Activated CD4-positive, CD25-positive, alpha-beta regulatory T cell treated with anti-CD3 and anti-CD28 coated beads, Interleukin-2, amount 50 U/mL, for 16 hours (primary cell): Measurements from ENCODE around the gene RNASE13.

Source experiments
- DNase-seq: peaks from one replicate; pipeline ENCODE4 v3.0.0-alpha.2; 2020; ENCODE audit warnings: low read depth, low spot score

Gene RNASE13, protein sequence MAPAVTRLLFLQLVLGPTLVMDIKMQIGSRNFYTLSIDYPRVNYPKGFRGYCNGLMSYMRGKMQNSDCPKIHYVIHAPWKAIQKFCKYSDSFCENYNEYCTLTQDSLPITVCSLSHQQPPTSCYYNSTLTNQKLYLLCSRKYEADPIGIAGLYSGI

DNA sequence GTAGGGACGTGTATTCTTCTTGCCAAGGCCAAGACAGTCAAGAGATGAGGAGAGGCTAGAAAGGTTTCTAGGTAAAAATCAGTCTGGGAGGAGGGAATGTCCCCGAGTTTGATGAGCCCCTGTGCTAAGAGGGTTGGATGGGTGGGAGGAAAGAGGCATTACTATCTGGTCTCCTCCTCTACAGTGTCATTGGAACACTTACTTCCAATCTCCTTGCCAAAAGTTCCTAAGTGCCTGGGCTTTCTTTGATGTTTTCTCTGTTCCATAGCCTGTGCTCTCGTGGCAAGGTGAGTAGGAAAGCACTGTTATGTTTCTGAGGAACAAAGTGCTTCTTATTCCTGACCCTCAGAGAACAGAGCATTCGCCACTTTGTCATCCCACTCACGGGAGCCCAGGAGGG is at the start of gene RNASE13:
RNASE13 (minus strand) TSS at position 101 of the 400 bp plus-strand sequence. CDS start 519 bp downstream, outside the sequence.
- DNase-seq, result no peak

GRCh38 chr14:21084396-21084795 is 49.8 kb upstream of the RNASE13 start:
- DNase-seq, result no peak

GRCh38 chr14:21083565-21084325 is 49.1 kb upstream of the RNASE13 start:
- no peak for DNase-seq

GRCh38 chr14:21081521-21082142 is 47.0 kb upstream of the RNASE13 start:
- no peak for DNase-seq

- no peak for DNase-seq
Observed at GRCh38 chr14:21078726-21079125, 44.1 kb upstream of the RNASE13 start.

GRCh38 chr14:21078287-21078686 is 43.7 kb upstream of the RNASE13 start:
- no peak for DNase-seq

DNA sequence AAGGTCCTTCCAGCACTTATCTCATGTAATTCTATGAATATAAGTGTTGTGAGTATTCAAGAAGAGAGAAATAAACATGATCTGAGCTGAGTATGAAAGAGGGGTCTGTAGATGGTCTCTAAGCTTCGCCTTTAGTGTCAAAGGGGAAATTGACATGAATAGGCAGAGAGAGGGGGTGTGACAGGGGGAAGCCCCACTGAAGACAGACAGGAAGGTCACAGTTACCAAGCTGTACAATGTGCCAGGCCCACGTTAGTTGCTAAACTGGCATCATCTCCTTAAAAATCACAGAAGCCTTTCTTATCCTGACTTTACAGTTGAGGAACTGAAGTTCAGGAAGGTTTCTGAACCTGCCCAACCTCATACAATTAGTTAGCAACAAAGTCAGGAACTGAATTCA is 43.1 kb upstream of the RNASE13 start:
- no peak for DNase-seq

DNA sequence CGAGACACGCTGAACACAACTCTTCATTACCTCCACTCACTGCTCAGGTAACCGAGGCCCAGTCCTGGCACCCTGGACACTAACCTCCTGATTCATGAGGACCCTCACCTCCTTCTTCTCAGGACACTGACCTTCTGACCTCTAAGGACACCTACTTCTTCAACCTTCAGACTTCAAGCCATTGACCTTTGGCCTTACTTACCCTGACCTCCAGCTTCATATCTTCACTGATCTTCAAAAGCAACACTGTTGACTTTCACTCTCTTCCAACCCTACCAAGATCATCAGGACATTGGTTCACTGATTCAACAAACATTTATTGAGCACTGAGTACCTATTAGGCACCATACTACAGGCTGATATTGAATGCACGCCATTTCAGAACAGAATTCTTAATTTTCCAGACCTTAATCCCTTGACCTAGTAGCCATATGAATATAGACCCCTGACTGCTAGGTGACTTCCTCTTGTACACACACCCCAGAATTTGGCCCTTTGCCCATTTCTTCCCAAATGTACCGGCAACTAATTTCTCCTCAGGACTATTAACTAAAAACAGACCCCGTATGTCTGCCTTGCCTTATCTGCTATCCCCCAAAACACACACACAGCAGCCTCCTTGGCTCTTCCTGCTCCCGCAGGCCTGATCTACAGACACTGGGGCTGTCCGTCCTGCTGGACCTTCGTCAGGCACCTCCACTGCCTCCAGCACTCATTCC is 41.3 kb upstream of the RNASE13 start:
- DNase-seq, result no peak

DNA sequence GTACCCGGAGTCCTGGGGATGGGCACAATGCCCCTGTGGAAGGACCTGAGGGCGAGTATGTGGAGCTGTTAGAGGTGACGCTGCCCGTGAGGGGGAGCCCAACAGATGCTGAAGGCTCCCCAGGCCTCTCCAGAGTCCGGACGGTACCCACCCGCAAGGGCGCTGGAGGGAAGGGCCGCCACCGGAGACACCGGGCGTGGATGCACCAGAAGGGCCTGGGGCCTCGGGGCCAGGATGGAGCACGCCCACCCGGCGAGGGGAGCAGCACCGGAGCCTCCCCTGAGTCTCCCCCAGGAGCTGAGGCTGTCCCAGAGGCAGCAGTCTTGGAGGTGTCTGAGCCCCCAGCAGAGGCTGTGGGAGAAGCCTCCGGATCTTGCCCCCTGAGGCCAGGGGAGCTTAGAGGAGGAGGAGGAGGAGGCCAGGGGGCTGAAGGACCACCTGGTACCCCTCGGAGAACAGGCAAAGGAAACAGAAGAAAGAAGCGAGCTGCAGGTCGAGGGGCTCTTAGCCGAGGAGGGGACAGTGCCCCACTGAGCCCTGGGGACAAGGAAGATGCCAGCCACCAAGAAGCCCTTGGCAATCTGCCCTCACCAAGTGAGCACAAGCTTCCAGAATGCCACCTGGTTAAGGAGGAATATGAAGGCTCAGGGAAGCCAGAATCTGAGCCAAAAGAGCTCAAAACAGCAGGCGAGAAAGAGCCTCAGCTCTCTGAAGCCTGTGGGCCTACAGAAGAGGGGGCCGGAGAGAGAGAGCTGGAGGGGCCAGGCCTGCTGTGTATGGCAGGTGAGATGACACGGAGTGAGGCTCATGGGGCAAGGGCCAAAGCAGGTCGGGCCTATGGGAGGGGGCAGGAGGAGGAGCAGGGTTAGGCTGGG is 40.0 kb upstream of the RNASE13 start:
- no peak for DNase-seq

- DNase-seq, result no peak
Observed at GRCh38 chr14:21073921-21074320, 39.3 kb upstream of the RNASE13 start.

DNA sequence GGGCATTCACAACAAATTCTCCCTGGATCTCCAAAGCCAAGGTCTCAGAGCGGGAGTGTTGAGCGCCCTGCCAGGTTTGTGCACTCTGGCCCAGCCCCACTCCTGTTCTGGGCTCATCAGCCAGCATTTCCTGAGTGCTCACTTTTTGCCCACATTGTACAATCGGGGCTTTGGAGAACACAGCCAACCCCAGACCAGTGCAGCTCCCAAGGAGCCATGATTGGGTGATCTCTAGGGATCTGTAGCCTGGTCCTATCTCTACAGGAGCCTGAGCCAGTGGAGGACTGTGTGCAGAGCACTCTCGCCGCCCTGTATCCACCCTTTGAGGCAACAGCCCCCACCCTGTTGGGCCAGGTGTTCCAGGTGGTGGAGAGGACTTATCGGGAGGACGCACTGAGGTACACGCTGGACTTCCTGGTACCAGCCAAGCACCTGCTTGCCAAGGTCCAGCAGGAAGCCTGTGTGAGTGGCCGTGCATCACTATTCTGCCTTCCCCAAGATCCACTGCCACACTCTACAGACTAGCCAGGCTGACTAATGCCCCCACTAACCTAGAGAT is 38.3 kb upstream of the RNASE13 start:
- DNase-seq, result no peak

DNA sequence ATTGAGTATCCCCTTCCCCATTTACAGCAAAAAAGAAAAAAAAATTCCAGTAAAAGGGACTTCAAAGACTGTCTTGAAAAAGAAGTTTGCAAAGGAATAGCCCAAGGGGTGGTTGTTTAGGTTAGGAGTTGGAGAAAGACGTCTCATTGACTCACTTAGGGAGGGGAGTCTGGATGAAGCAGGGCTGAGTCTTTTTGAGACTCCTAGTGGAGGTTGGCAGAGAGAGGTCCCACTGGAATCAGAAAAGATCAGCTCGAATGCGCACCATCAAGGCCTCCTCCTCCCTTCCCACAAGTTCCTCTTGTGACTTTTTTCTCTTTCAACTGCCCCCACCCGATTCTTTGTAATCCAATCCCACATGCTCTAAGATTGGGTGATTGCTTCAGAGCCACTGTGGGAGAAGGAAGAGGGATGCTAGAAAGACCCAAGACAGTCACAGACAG is 37.4 kb upstream of the RNASE13 start:
- DNase-seq, result no peak

- no peak for DNase-seq
Observed at GRCh38 chr14:21071225-21072030, 36.8 kb upstream of the RNASE13 start.

DNA sequence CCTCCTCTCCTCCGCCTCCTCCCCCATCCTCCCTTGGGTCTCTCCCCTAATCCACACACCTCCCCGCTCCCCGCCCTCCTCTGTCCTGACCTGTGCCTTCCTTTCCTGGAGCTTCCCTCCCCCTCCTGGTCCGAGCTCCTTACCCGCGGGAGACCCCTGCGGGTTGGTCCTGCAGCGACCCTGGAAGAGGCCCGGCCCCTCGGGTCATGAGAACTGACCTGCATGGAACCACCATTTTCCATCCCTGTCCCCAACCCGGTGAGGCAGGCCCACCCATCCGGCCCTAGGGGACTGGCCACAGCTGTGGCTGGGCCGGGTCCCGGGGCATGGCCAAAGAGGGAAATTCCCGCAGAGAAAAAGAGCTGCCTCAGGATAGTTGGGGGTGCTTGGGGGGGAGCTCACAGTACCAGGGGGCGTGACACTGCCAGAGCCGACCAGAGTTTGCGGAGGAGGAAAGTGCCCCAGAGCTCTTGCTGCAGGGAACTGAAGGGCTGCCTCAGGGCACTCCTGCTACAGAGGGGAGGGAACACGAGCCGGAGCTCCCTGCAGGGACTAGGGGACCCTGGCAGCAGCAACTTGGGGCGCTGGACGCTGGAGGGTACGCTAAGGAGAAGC is 36.1 kb upstream of the RNASE13 start:
- no peak for DNase-seq

- DNase-seq, result no peak
Observed at GRCh38 chr14:21070083-21070609, 35.5 kb upstream of the RNASE13 start, which contains the start of gene ARHGEF40. Gene ARHGEF40, plus strand, starts transcription at chr14:21070304. Its CDS starts 93 bp downstream, at chr14:21070397.

GRCh38 chr14:21069388-21070082 is 34.9 kb upstream of the RNASE13 start:
- DNase-seq, result no peak

DNA sequence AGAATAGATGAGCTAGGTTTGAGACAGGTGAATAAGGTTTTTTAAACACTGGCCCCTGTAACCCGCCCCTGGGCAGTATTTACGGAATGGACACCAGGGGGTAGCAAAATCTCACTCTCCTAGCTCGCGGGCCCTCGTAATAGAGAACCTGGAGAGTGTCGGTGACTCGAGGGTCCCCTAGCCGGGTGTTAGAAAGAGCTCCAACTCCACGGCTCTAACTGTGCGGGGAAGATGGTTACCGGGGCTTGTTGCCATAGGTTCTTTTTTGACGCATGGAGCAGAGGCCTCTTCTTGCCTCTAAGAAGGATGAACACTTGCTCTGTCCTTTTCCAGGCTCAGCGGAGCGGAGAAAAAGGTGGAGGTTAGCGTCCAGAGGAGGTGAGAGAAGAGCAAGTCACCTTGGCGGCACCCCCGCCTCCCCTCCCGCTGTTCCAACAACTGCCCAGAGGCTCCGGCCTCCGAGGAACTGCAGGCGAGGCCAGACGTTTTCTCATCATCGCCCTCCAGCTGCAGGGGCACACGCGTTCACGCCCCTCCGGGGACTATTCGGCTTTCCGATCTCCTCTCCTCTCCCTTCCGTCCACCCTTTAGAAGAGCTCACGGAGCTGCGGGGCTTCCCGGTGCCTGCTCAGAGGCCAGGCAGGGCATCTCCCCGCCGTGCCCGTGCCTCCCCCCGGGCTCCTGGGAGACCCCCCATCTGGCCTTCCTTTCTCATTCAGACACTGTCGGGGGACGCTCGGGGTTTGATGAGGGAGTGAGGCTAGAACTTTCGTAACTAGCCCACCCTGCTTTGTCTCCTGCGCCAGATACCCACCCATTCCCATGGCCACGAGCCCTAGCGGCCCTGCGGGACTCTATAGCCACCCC is 34.1 kb upstream of the RNASE13 start:
- no peak for DNase-seq
